H1 (cell line): ENCODE data around the gene ELOVL5. TPM values are rescaled to one million over a fixed set of nuclear protein-coding genes. Genes with fewer than 3 reads are reported as not detected.

ENCODE experiments used
- CTCF ChIA-PET: fragments of 300-600 bp; sonication (Branson Sonifier 250); formaldehyde crosslinking; loops from one replicate; lab custom pipeline; 2021; ENCODE audit not compliant: partially characterized antibody; lab: Charles Lee
- POLR2A ChIA-PET: fragments of 300-600 bp; sonication (Branson Sonifier 250); formaldehyde crosslinking; loops from one replicate; lab custom pipeline; 2021; ENCODE audit warnings: inconsistent platforms; ENCODE audit not compliant: partially characterized antibody; lab: Charles Lee
- DNase-seq, 2 experiments: peaks; one replicate each; pipeline versions ENCODE4 v3.0.0 to v3.0.0-alpha.2; 2010 to 2022; ENCODE audit warnings: low spot score in 2 of 2, low read depth in 1 of 2, mixed read lengths in 1 of 2
- FAIRE-seq: peaks from 2 replicates; lab custom pipeline; 2011; peaks lifted over from hg19 to GRCh38; lab: Jason Lieb, UNC
- H2AFZ ChIP-seq: 2 replicates; pipeline ENCODE4 v1.8.1; 2012; ENCODE audit warnings: low read length, inconsistent platforms
- H2AK5ac ChIP-seq: 2 replicates; pipeline ENCODE4 v1.6.1; 2013; ENCODE audit warnings: low read depth, low read length
- H2BK120ac ChIP-seq: replicated peaks from 2 replicates; pipeline ENCODE3; 2013; ENCODE audit warnings: low read depth, low read length, inconsistent platforms
- H2BK12ac ChIP-seq: 2 replicates; pipeline ENCODE4 v1.6.1; 2013; ENCODE audit warnings: low read depth, low read length
- H2BK15ac ChIP-seq: 2 replicates; pipeline ENCODE4 v1.6.1; 2013; ENCODE audit warnings: low read length
- H2BK20ac ChIP-seq: 2 replicates; pipeline ENCODE4 v1.6.1; 2013; ENCODE audit warnings: low read length
- H2BK5ac ChIP-seq: 2 replicates; pipeline ENCODE4 v1.6.1; 2013; ENCODE audit warnings: low read depth, low read length
- H3K14ac ChIP-seq: 2 replicates; pipeline ENCODE4 v1.6.1; 2013; ENCODE audit warnings: inconsistent platforms; ENCODE audit not compliant: insufficient read length
- H3K18ac ChIP-seq: 2 replicates; pipeline ENCODE4 v1.6.1; 2013; ENCODE audit warnings: low read length; ENCODE audit errors: extremely low read depth
- H3K23ac ChIP-seq: 2 replicates; pipeline ENCODE4 v1.6.1; 2013; ENCODE audit warnings: inconsistent platforms; ENCODE audit not compliant: insufficient read length
- H3K23me2 ChIP-seq: 2 replicates; pipeline ENCODE4 v1.6.1; 2013; ENCODE audit warnings: low read depth, low read length
- H3K27ac ChIP-seq: 2 replicates; pipeline ENCODE4 v1.6.1; 2011; ENCODE audit warnings: low read depth, low read length, inconsistent platforms
- H3K27me3 ChIP-seq, 4 experiments: replicated peaks in 1 of 4; 1 replicate in 1 of 4; 2 replicates in 3 of 4; pipeline versions ENCODE4 v1.6.1 to v1.8.1; 2011 to 2013; ENCODE audit warnings: low read length in 3 of 4, mild to moderate bottlenecking in 3 of 4, inconsistent platforms in 2 of 4, mixed read lengths in 2 of 4, moderate library complexity in 1 of 4; ENCODE audit not compliant: control insufficient read depth in 3 of 4, insufficient read depth in 3 of 4; ENCODE audit errors: extremely low read depth in 1 of 4
- H3K36me3 ChIP-seq, 4 experiments: 2 replicates each; pipeline versions ENCODE4 v1.6.1 to v1.8.1; 2011 to 2013; ENCODE audit warnings: mild to moderate bottlenecking in 4 of 4, low read length in 3 of 4, moderate library complexity in 2 of 4, control low read depth in 1 of 4, inconsistent platforms in 1 of 4; ENCODE audit not compliant: insufficient read depth in 4 of 4, control insufficient read depth in 2 of 4
- H3K4ac ChIP-seq: replicated peaks from 2 replicates; pipeline ENCODE3; 2013; ENCODE audit warnings: low read length, low read depth, mixed read lengths, inconsistent platforms; ENCODE audit not compliant: insufficient read length
- H3K4me1 ChIP-seq, 4 experiments: replicated peaks in 1 of 4; 1 replicate in 1 of 4; 2 replicates in 3 of 4; pipeline versions ENCODE4 v1.6.1 to v1.8.1; 2011 to 2013; ENCODE audit warnings: low read length in 3 of 4, inconsistent platforms in 2 of 4, mixed read lengths in 1 of 4; ENCODE audit not compliant: insufficient read depth in 4 of 4, control insufficient read depth in 3 of 4
- H3K4me2 ChIP-seq, 2 experiments: 2 replicates each; pipeline versions ENCODE4 v1.6.1 to v1.8.1; 2011 to 2013; ENCODE audit warnings: low read depth in 2 of 2, low read length in 2 of 2, control low read depth in 1 of 2, inconsistent platforms in 1 of 2, mild to moderate bottlenecking in 1 of 2; ENCODE audit not compliant: insufficient read depth in 1 of 2
- H3K4me3 ChIP-seq, 4 experiments: fragments of 200-600, 300-600 bp in 1 of 4; sonication (generic), shearing (Covaris generic), sonication (Bioruptor Twin) in 1 of 4; 2 replicates each; pipeline versions ENCODE4 v1.5.1 to v1.8.1; 2011 to 2016; ENCODE audit warnings: low read length in 4 of 4, low read depth in 3 of 4, control low read depth in 2 of 4, inconsistent platforms in 2 of 4, mild to moderate bottlenecking in 2 of 4, mixed read lengths in 1 of 4, moderate library complexity in 1 of 4; ENCODE audit not compliant: insufficient read depth in 2 of 4; ENCODE audit errors: extremely low read depth in 1 of 4
- H3K56ac ChIP-seq: replicated peaks from 2 replicates; pipeline ENCODE3; 2013; ENCODE audit warnings: low read depth, mild to moderate bottlenecking, mixed read lengths, low read length, inconsistent platforms; ENCODE audit not compliant: insufficient read length
- H3K79me1 ChIP-seq: 2 replicates; pipeline ENCODE4 v1.6.1; 2013; ENCODE audit warnings: low read depth, low read length, control low read depth
- H3K79me2 ChIP-seq, 2 experiments: 2 replicates each; pipeline versions ENCODE4 v1.6.1 to v1.8.1; 2012 to 2013; ENCODE audit warnings: low read length in 2 of 2, mild to moderate bottlenecking in 2 of 2, inconsistent platforms in 1 of 2; ENCODE audit not compliant: insufficient read depth in 2 of 2, control insufficient read depth in 1 of 2
- H3K9ac ChIP-seq, 4 experiments: replicated peaks in 1 of 4; 1 replicate in 1 of 4; 2 replicates in 3 of 4; pipeline versions ENCODE4 v1.6.1 to v1.8.1; 2011 to 2013; ENCODE audit warnings: low read depth in 3 of 4, low read length in 3 of 4, control low read depth in 2 of 4, mild to moderate bottlenecking in 2 of 4, moderate library complexity in 2 of 4, inconsistent platforms in 1 of 4; ENCODE audit errors: extremely low read depth in 1 of 4
- H3K9me3 ChIP-seq, 2 experiments: 2 replicates each; pipeline versions ENCODE4 v1.6.1 to v1.8.1; 2012 to 2013; ENCODE audit warnings: mild to moderate bottlenecking in 2 of 2, moderate library complexity in 2 of 2, control low read depth in 1 of 2, inconsistent platforms in 1 of 2, low read depth in 1 of 2, low read length in 1 of 2, mixed read lengths in 1 of 2; ENCODE audit not compliant: insufficient read depth in 2 of 2
- H4K20me1 ChIP-seq, 2 experiments: replicated peaks in 1 of 2; 2 replicates each; pipeline versions ENCODE3 to v1.8.1; 2011 to 2013; ENCODE audit warnings: inconsistent platforms in 2 of 2, low read length in 2 of 2, mild to moderate bottlenecking in 1 of 2; ENCODE audit not compliant: insufficient read depth in 2 of 2, control insufficient read depth in 1 of 2
- H4K5ac ChIP-seq: 2 replicates; pipeline ENCODE4 v1.6.1; 2013; ENCODE audit warnings: low read length, low read depth, mixed read lengths, inconsistent platforms; ENCODE audit not compliant: insufficient read length
- H4K8ac ChIP-seq: 2 replicates; pipeline ENCODE4 v1.8.0; 2013; ENCODE audit warnings: mild to moderate bottlenecking, moderate library complexity, low read length, inconsistent platforms; ENCODE audit not compliant: insufficient read depth; ENCODE audit errors: extremely low read depth
- H4K91ac ChIP-seq: replicated peaks from 2 replicates; pipeline ENCODE3; 2013; ENCODE audit warnings: low read length, mixed read lengths, inconsistent platforms; ENCODE audit not compliant: insufficient read length
- ATF3 ChIP-seq: IDR thresholded peaks from 2 replicates; pipeline ENCODE4 v1.6.1; 2011; ENCODE audit warnings: low read depth, mild to moderate bottlenecking, low read length; ENCODE audit not compliant: insufficient read depth
- BCL11A ChIP-seq, 2 experiments: IDR thresholded peaks; one replicate each; pipeline ENCODE4 v1.6.1; 2011; ENCODE audit warnings: low read depth in 2 of 2, low read length in 2 of 2, mild to moderate bottlenecking in 2 of 2
- CEBPB ChIP-seq: IDR thresholded peaks from 2 replicates; pipeline ENCODE4 v1.6.1; 2012; ENCODE audit warnings: low read depth, low read length
- CTBP2 ChIP-seq: IDR thresholded peaks from 2 replicates; pipeline ENCODE4 v1.7.0; 2011; ENCODE audit warnings: borderline replicate concordance, mild to moderate bottlenecking, moderate library complexity, mixed read lengths, low read length; ENCODE audit not compliant: insufficient read depth, insufficient read length
- CTCF ChIP-seq, 3 experiments: IDR thresholded peaks; 1 replicate in 2 of 3; 2 replicates in 1 of 3; pipeline versions ENCODE4 v1.5.1 to v1.6.1; 2011; ENCODE audit warnings: low read length in 3 of 3, mild to moderate bottlenecking in 3 of 3, inconsistent platforms in 2 of 3, low read depth in 1 of 3, moderate library complexity in 1 of 3; ENCODE audit not compliant: insufficient read depth in 1 of 3; ENCODE audit errors: control extremely low read depth in 1 of 3
- HDAC6 ChIP-seq: IDR thresholded peaks from one replicate; pipeline ENCODE4 v1.7.1; 2012; ENCODE audit warnings: low read depth, mild to moderate bottlenecking, inconsistent platforms, low read length, moderate library complexity
- POLR2A ChIP-seq, 2 experiments: IDR thresholded peaks; 1 replicate in 1 of 2; 2 replicates in 1 of 2; pipeline ENCODE4 v1.6.1; 2011; ENCODE audit warnings: low read depth in 2 of 2, low read length in 2 of 2, mild to moderate bottlenecking in 2 of 2; ENCODE audit errors: control extremely low read depth in 1 of 2
- SIN3A ChIP-seq, 2 experiments: IDR thresholded peaks in 1 of 2; conservative IDR thresholded peaks in 1 of 2; 2 replicates each; pipeline ENCODE4 v1.6.1; 2011 to 2012; ENCODE audit warnings: low read length in 2 of 2, improper control_type of control experiment in 1 of 2, low read depth in 1 of 2, mild to moderate bottlenecking in 1 of 2
- SIX5 ChIP-seq: IDR thresholded peaks from 2 replicates; pipeline ENCODE4 v1.6.1; 2011; ENCODE audit warnings: mild to moderate bottlenecking, low read depth, low read length
- TCF12 ChIP-seq: IDR thresholded peaks from 2 replicates; pipeline ENCODE4 v1.6.1; 2011; ENCODE audit warnings: low read depth, mild to moderate bottlenecking, low read length
- WGBS, 2 experiments: shearing (Covaris generic) in 1 of 2; methylation state at CpG; one replicate each; pipeline versions ENCODE4 v1.1.6 to v1.1.7; 2013 to 2015; ENCODE audit warnings: low lambda C conversion rate in 2 of 2, mixed read lengths in 2 of 2, inconsistent platforms in 1 of 2, low coverage in 1 of 2, missing lambda C conversion rate in 1 of 2; ENCODE audit not compliant: insufficient replicate concordance in 2 of 2, insufficient coverage in 1 of 2, insufficient read length in 1 of 2; ENCODE audit errors: extremely low coverage in 1 of 2, missing lambda C conversion rate in 1 of 2; 5-methylcytosine and 5-hydroxymethylcytosine counted together
- polyA plus RNA-seq, 7 experiments: library from polyadenylated mRNA; depleted of rRNA in 3 of 7; stranded (reverse) in 5 of 7; unstranded in 2 of 7; fragments of >200 nt in 5 of 7; fragments of 200-250 nt in 2 of 7; gene quantifications; 1 replicate in 5 of 7; 2 replicates in 1 of 7; 4 replicates in 1 of 7; pipeline versions ENCODE4 v1.2.1 to v1.2.3, GENCODE V29; 2011 to 2013; ENCODE audit warnings: missing spikeins in 2 of 7, mixed read lengths in 2 of 7
- total RNA-seq: library from RNA; stranded (reverse); fragmentation: NEBNext Ultra II Directional; extraction: Animal tissue kit (Norgen Biotek cat#: 25700); gene quantifications from 2 replicates; pipeline ENCODE4 v1.2.1, GENCODE V29; 2021

The ELOVL5 gene
- total and polyA plus RNA-seq, 2 of the 8 experiments (the other 6 are each of a cell fraction or from before 2014, with no cell fraction given): 113 to 156 TPM

GRCh38 chr6:53264915-53265607, 83.7 kb downstream of the ELOVL5 start:
- Histone ChIP-seq H4K20me1 (peaks cover 0 to 1% of the 10 kb centered on the region in 2 experiments), H4K5ac (no peak overlapping the region), H2AK5ac (no peak overlapping the region), H4K91ac (no peak overlapping the region), H3K79me2 (no peaks in the 10 kb centered on the region), H3K9me3 (no peaks in the 10 kb centered on the region), H2BK12ac (no peak overlapping the region), H3K4me3 (no peak overlapping the region), H4K8ac (no peak overlapping the region), H3K79me1 (no peaks in the 10 kb centered on the region), H3K23me2 (no peaks in the 10 kb centered on the region), H2BK120ac (no peak overlapping the region), H2BK15ac (no peak overlapping the region), H3K14ac (no peak overlapping the region), H3K23ac (no peak overlapping the region), H3K36me3 (peaks cover 4 to 65% (median 32%) of the 10 kb centered on the region in 4 experiments; a peak in 7 of 8 replicates), H3K56ac (no peak overlapping the region), H3K27ac (no peak overlapping the region), H2BK5ac (no peak overlapping the region), H3K4ac (no peak overlapping the region), H3K4me1 (no peaks in the 10 kb centered on the region), H3K9ac (no peak overlapping the region), H3K4me2 (no peak overlapping the region), H3K27me3 (no peaks in the 10 kb centered on the region), H3K18ac (no peak overlapping the region), H2BK20ac (no peak overlapping the region), H2AFZ (no peak overlapping the region)
- ChIA-PET POLR2A (no interaction called here), CTCF (interaction anchor here (1.4 to 3.2 kb wide), 2 partner anchors 8 to 92 kb away, joined by 5 to 13 read pairs; no protein-coding TSS in a partner anchor)
- WGBS, 2 experiments: 93% methylated on average over 5 of the region's 5 CpGs; no CpG with 5 or more reads in 1 of the 2 experiments
- FAIRE-seq (no peak), DNase-seq (no peak)
- TF ChIP-seq ATF3 (no peak), TCF12 (no peak), CEBPB (no peak), SIN3A (conservative IDR thresholded peaks at IDR 0.05 in 1 of 2, IDR thresholded peaks at IDR 0.05 in 1 of 2; ENCODE audit: low read depth in 1 of 2, low read length in 2 of 2) (no peak), CTCF (IDR thresholded peaks at IDR 0.05; ENCODE audit: control extremely low read depth in 1 of 3, insufficient read depth in 1 of 3, low read depth in 1 of 3, low read length in 3 of 3) (no peak), HDAC6 (no peak), BCL11A (IDR thresholded peaks at IDR 0.05; ENCODE audit: low read depth in 2 of 2, low read length in 2 of 2) (no peak), POLR2A (IDR thresholded peaks at IDR 0.05; ENCODE audit: control extremely low read depth in 1 of 2, low read depth in 2 of 2, low read length in 2 of 2) (no peak), SIX5 (no peak), CTBP2 (no peak)
